Kidney (tissue), 14 donors: Measurements from ENCODE around the gene CNPY1. TPM values are rescaled to one million over a fixed set of nuclear protein-coding genes. Genes with fewer than 3 reads are reported as not detected.

Experiments used
- DNase-seq, 5 donors: peaks; one replicate each; pipeline ENCODE4 v3.0.0-alpha.2; 2013 to 2020
- FAIRE-seq: peaks from 2 replicates; lab custom pipeline; 2012; peaks lifted over from hg19 to GRCh38; lab: Jason Lieb, UNC
- H3K27ac ChIP-seq, 2 donors: one replicate each; pipeline ENCODE4 v1.7.0; 2013; ENCODE audit warnings: low read depth in 2 of 2, low read length in 2 of 2, inconsistent platforms in 1 of 2
- H3K27me3 ChIP-seq: one replicate; pipeline ENCODE4 v1.7.1; 2013; ENCODE audit warnings: low read length, inconsistent platforms; ENCODE audit not compliant: control insufficient read depth, insufficient read depth
- H3K36me3 ChIP-seq, 3 donors: one replicate each; pipeline versions ENCODE4 v1.7.0 to v1.7.1; 2013; ENCODE audit warnings: low read length in 3 of 3, control low read depth in 1 of 3, inconsistent platforms in 1 of 3; ENCODE audit not compliant: insufficient read depth in 3 of 3, control insufficient read depth in 2 of 3
- H3K4me1 ChIP-seq, 3 donors: one replicate each; pipeline versions ENCODE4 v1.7.0 to v1.7.1; 2013; ENCODE audit warnings: low read length in 3 of 3, inconsistent platforms in 1 of 3, low read depth in 1 of 3; ENCODE audit not compliant: control insufficient read depth in 2 of 3, insufficient read depth in 2 of 3
- H3K4me3 ChIP-seq, 3 donors: one replicate each; pipeline versions ENCODE4 v1.7.0 to v1.8.1; 2013; ENCODE audit warnings: low read length in 3 of 3, control low read depth in 1 of 3, inconsistent platforms in 1 of 3
- H3K9ac ChIP-seq, 3 donors: one replicate each; pipeline versions ENCODE4 v1.7.0 to v1.7.1; 2013; ENCODE audit warnings: low read length in 3 of 3, control low read depth in 1 of 3, inconsistent platforms in 1 of 3
- H3K9me3 ChIP-seq, 3 donors: one replicate each; pipeline versions ENCODE4 v1.7.0 to v1.7.1; 2013; ENCODE audit warnings: low read length in 3 of 3, control low read depth in 1 of 3, inconsistent platforms in 1 of 3; ENCODE audit not compliant: control insufficient read depth in 2 of 3, insufficient read depth in 1 of 3
- intact Hi-C: fragments of 100-400 bp; cut with DNase I; formaldehyde crosslinking; loops from one replicate; pipeline ENCODE4 v1.11.1; 2022
- polyA plus RNA-seq: library from polyadenylated mRNA; stranded (reverse); fragments of 350-450 nt; fragmentation: Illumina TruSeq; extraction: RNeasy Lipid Tissue Mini Kit (QIAGEN cat#74804); gene quantifications from one replicate; pipeline ENCODE4 v1.2.3, GENCODE V29; 2014; ENCODE audit warnings: low read depth, low replicate concordance; ENCODE audit not compliant: insufficient read depth
- total RNA-seq: library from RNA; stranded (reverse); fragmentation: NEBNext Ultra II Directional; extraction: Animal tissue kit (Norgen Biotek cat#: 25700); gene quantifications from one replicate; pipeline ENCODE4 v1.2.1, GENCODE V29; 2021
- TF ChIP-seq, protein P1 (sequence below): IDR thresholded peaks from 3 replicates; pipeline ENCODE4 v1.5.1; 2012; ENCODE audit warnings: mild to moderate bottlenecking, moderate library complexity, borderline replicate concordance; ENCODE audit not compliant: insufficient read depth; ENCODE audit errors: extremely low read depth
- donor health status: control.
- donor health status: control.
- donor health status: control.
- donor health status: control.
- donor health status: control.
- donor health status: DM: yes; HTN: yes; CAD: no.
- donor health status: Normal renal cell carcinoma (clear cell type).

The CNPY1 gene
- total and polyA plus RNA-seq, 2 donors from 2014 or later, result not detected

DNA sequence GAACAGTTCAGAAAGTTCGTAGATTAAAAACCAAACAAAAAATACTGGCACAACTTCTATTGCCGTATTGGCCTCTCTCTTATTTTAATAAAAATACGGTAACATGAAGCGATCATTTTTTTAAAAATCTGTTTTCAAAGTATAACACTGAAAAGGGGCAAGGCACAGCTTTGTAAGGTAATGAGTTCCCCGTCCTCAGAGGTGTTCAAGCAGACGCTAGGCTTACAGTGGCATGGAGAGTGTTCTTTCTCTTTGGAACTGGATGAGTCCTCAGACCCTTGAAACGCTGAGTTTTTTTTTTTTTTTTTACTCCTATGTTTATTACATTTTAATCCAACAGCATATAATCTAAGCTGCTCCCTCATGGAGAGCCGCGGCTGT is 80.6 kb downstream of the CNPY1 start:
- no peak overlapping the region for H3K27ac ChIP-seq
- peaks cover 0 to 2% (median 0%) of the 10 kb centered on the region in 3 donors for H3K4me1 ChIP-seq
- no peak overlapping the region for H3K4me3 ChIP-seq
- H3K36me3 ChIP-seq, result peaks cover 0 to 2% (median 0%) of the 10 kb centered on the region in 3 donors
- DNase-seq, result no peak
- peaks cover 83% of the 10 kb centered on the region for H3K27me3 ChIP-seq
- TF ChIP-seq, protein P1, sequence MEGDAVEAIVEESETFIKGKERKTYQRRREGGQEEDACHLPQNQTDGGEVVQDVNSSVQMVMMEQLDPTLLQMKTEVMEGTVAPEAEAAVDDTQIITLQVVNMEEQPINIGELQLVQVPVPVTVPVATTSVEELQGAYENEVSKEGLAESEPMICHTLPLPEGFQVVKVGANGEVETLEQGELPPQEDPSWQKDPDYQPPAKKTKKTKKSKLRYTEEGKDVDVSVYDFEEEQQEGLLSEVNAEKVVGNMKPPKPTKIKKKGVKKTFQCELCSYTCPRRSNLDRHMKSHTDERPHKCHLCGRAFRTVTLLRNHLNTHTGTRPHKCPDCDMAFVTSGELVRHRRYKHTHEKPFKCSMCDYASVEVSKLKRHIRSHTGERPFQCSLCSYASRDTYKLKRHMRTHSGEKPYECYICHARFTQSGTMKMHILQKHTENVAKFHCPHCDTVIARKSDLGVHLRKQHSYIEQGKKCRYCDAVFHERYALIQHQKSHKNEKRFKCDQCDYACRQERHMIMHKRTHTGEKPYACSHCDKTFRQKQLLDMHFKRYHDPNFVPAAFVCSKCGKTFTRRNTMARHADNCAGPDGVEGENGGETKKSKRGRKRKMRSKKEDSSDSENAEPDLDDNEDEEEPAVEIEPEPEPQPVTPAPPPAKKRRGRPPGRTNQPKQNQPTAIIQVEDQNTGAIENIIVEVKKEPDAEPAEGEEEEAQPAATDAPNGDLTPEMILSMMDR, result no peak
- no peak overlapping the region for H3K9ac ChIP-seq
- FAIRE-seq, result no peak
- no peaks in the 10 kb centered on the region for H3K9me3 ChIP-seq
- intact Hi-C loops, result no loop called here

DNA sequence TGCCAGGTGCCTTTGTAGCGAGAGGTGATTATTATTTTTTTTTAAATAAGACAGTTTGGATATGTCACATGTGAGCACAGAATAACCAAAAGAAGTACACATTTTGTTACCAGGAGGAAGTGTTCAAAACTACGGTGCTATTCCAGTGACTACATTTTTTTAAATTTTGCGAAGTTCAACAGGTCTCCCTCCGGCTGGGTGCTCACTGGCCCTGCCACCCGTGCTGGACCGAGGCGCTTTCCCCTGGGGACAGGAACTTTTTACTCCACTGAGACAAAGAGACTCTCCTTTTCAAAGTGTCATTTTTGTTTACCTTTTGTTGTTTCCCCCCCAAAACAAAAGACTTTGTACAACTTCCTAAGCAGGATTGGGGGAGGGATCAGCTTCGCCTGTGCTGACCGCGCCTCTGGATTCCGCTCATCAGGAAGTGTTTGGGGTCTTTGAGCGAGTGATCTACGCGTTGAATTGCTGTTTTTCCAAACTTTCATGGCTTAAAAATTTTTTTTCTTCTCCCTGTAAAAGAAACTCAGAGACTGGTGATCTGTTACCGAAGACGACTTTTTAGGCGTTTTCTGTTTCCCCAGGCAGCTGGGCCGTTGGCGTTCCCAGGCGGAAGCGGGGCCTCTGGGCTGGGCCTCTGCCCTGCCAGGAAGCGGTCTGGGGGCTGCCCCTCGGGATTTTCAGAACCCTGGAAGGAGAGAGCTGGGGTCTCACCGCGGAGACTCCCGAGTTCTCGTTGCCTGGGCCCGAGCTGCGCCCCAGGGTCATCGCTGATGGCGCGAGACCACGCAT is 81.2 kb downstream of the CNPY1 start:
- Histone ChIP-seq H3K9me3 (no peaks in the 10 kb centered on the region), H3K4me3 (no peak overlapping the region), H3K9ac (no peak overlapping the region), H3K27me3 (peaks cover 82% of the 10 kb centered on the region), H3K36me3 (peaks cover 0 to 2% (median 0%) of the 10 kb centered on the region in 3 donors), H3K27ac (no peak overlapping the region), H3K4me1 (peaks cover 0 to 2% (median 0%) of the 10 kb centered on the region in 3 donors)
- TF ChIP-seq, protein P1, result no peak
- intact Hi-C loops, result no loop called here
- DNase-seq (peak in 2 of 5 donors; percentile 27 to 40), FAIRE-seq (no peak)

DNA sequence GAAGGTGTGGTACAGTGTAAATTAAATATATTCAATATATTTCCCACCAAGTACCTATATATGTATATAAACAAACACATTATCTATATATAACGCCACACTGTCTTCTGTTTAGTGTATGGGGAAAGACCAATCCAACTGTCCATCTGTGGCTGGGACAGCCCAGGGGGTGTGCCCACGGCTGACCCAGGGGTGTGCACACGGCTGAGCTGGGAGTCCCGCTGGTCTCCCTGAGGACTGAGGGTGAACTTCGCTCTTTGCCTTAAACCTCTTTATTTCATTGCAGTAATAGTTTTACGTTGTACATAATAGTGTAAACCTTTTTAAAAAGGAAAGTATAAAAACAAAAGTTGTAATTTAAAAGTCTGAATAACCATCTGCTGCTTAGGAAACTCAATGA is 82.2 kb downstream of the CNPY1 start:
- Histone ChIP-seq H3K27me3 (peaks cover 81% of the 10 kb centered on the region), H3K4me1 (peaks cover 0 to 2% (median 0%) of the 10 kb centered on the region in 3 donors), H3K27ac (no peak overlapping the region), H3K9ac (no peak overlapping the region), H3K4me3 (no peak overlapping the region), H3K36me3 (no peaks in the 10 kb centered on the region), H3K9me3 (no peaks in the 10 kb centered on the region)
- intact Hi-C loops, result no loop called here
- FAIRE-seq, result no peak
- TF ChIP-seq, protein P1, result no peak
- no peak for DNase-seq
